Left lung (tissue), 10 donors: ENCODE results near the gene UBAC1. TPM values are rescaled to one million over a fixed set of nuclear protein-coding genes. Genes with fewer than 3 reads are reported as not detected.
"Not testable (repeated sequence)": the region's sequence is repeated elsewhere in the genome, so short reads cannot be mapped to it uniquely, and the experiment has no call there.

Experiments used
- ATAC-seq: fragments of 200-7000 bp; cut with Tn5 transposase; one replicate; pipeline ENCODE4 v1.9.1; 2020; ENCODE audit warnings: moderate library complexity
- DNase-seq, 4 donors: peaks; one replicate each; pipeline ENCODE4 v3.0.0-alpha.2; 2013 to 2020
- H3K27ac ChIP-seq, 2 donors: fragments of 200-600 bp; sonication (generic) in 1 of 2; one replicate each; pipeline versions ENCODE4 v1.5.0 to v1.8.0; 2020 to 2021
- H3K27me3 ChIP-seq, 2 donors: fragments of 200-600 bp; sonication (generic) in 1 of 2; one replicate each; pipeline versions ENCODE4 v1.5.0 to v1.8.0; 2020 to 2021
- H3K36me3 ChIP-seq, 2 donors: fragments of 200-600 bp; sonication (generic) in 1 of 2; one replicate each; pipeline versions ENCODE4 v1.5.0 to v1.8.0; 2020 to 2021
- H3K4me1 ChIP-seq, 2 donors: fragments of 200-600 bp; one replicate each; pipeline ENCODE4 v1.8.0; 2021
- H3K4me3 ChIP-seq, 2 donors: fragments of 200-600 bp; sonication (generic) in 1 of 2; one replicate each; pipeline versions ENCODE4 v1.5.0 to v1.8.0; 2020 to 2021; ENCODE audit warnings: mild to moderate bottlenecking in 1 of 2
- H3K9me3 ChIP-seq, 2 donors: fragments of 200-600 bp; sonication (generic) in 1 of 2; one replicate each; pipeline versions ENCODE4 v1.5.0 to v1.8.0; 2020 to 2021
- intact Hi-C, 2 donors: fragments of 100-400 bp; cut with DNase I; formaldehyde crosslinking; loops; one replicate each; pipeline versions ENCODE4 v1.11.2 to v1.14.2; 2022
- polyA plus RNA-seq, 6 donors: library from polyadenylated mRNA; unstranded; fragments of 120-200 nt; gene quantifications; one replicate each; pipeline ENCODE4 v1.2.1, GENCODE V29; 2013; ENCODE audit not compliant: insufficient read length in 6 of 6
- total RNA-seq, 2 donors: library from RNA; stranded (reverse); fragmentation: NEBNext Ultra II Directional; extraction: Animal tissue kit (Norgen Biotek cat#: 25700); gene quantifications; one replicate each; pipeline ENCODE4 v1.2.1, GENCODE V29; 2021
- TF ChIP-seq, protein P1 (sequence below), 2 donors: fragments of 200-600 bp; sonication (generic) in 1 of 2; IDR thresholded peaks; one replicate each; pipeline versions ENCODE4 v1.5.0 to v1.8.0; 2021; ENCODE audit warnings: antibody characterized with exemption in 2 of 2
- donor health status: DM: no; HTN: yes; CAD: no.
- donor health status: DM: no; HTN: no; CAD: no.

Gene UBAC1
- total and polyA plus RNA-seq, 8 donors, result 28.5 to 40.2 (median 33.5) TPM

DNA sequence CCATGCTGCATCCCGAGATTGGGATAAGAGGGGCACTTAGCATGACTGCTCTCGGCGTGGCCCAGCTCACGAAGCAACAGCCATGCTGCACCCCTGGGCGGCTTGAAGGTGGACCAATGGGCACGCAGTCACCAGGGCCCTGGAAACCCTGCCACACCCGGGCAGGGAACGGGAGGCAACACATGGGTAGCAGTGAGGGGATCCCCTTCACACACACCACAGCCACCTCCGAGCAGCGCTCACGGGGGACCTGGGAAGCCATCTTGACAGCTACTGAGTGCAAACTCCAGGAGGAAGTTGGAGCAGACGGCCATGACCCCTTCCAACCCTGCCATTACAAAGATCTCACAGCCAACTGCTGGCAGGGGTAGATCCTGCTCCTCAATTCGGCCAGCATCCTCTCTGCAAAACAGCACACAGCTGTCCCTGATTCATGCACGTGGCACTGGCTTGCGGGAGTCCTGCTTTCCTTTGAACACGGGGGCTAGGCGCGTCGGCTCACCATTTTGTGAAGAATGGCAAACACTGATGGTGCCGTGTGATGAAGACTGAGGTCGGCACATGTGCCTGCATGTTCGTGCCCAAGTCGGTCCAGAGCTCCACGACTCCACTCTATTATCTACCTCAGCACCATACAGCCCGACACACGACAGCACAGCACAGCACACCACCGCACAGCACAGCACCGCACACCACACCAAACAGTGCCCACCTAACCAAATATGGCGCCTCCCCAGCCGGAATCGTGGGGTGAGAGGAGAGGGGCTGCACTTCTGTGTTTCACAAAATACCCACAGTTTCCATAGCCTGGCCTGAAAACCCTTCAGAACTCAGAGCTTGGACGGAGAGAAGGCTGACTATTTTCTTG is 5.0 kb downstream of the UBAC1 start:
- H3K9me3 ChIP-seq, result no peaks in the 10 kb centered on the region
- intact Hi-C loops, result no loop called here
- H3K27ac ChIP-seq, result no peak overlapping the region

DNA sequence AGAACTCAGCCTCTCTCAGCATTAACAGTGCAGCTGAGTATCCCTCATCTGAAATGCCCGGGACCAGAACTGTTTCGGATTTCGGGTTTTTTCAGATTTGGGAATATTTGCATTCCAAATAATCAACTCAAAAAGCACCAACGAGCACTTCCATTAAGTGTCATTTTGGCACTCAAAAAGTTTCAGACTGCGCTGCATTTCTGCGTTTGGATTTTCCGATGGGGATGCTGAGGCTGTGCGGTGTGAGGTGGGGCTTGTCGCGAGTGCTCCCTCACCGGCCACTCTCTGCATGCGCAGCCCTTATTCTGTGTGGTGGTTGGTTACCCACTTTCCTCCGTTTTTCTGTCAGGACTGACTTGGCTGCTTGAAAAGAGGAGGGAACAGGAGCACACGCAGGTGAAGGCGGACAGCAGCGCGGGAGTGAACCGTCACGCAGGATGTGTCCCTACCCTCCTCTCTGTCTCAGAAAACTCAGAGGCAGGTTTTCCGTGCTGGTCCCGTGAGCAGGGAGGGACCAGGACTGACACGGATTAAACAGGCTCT is 8.4 kb downstream of the UBAC1 start:
- intact Hi-C loops, result no loop called here
- Histone ChIP-seq H3K4me3 (no peak overlapping the region), H3K9me3 (no peaks in the 10 kb centered on the region), H3K36me3 (peaks cover 0 to 74% of the 10 kb centered on the region in 2 donors), H3K27me3 (no peaks in the 10 kb centered on the region), H3K4me1 (peaks cover 0 to 1% of the 10 kb centered on the region in 2 donors), H3K27ac (no peak overlapping the region)
- TF ChIP-seq, protein P1, sequence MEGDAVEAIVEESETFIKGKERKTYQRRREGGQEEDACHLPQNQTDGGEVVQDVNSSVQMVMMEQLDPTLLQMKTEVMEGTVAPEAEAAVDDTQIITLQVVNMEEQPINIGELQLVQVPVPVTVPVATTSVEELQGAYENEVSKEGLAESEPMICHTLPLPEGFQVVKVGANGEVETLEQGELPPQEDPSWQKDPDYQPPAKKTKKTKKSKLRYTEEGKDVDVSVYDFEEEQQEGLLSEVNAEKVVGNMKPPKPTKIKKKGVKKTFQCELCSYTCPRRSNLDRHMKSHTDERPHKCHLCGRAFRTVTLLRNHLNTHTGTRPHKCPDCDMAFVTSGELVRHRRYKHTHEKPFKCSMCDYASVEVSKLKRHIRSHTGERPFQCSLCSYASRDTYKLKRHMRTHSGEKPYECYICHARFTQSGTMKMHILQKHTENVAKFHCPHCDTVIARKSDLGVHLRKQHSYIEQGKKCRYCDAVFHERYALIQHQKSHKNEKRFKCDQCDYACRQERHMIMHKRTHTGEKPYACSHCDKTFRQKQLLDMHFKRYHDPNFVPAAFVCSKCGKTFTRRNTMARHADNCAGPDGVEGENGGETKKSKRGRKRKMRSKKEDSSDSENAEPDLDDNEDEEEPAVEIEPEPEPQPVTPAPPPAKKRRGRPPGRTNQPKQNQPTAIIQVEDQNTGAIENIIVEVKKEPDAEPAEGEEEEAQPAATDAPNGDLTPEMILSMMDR (IDR thresholded peaks at IDR 0.05), result no peak
- no peak for DNase-seq
- no peak for ATAC-seq

More for the DNA sequence above, 5.0 kb downstream of the UBAC1 start:
- Histone ChIP-seq H3K27me3 (no peaks in the 10 kb centered on the region), H3K4me3 (no peak overlapping the region), H3K36me3 (peaks cover 0 to 42% of the 10 kb centered on the region in 2 donors), H3K4me1 (peaks cover 5 to 31% of the 10 kb centered on the region in 2 donors)
- ATAC-seq (no peak), DNase-seq (no peak)
- TF ChIP-seq, protein P1 (IDR thresholded peaks at IDR 0.05), result no peak

DNA sequence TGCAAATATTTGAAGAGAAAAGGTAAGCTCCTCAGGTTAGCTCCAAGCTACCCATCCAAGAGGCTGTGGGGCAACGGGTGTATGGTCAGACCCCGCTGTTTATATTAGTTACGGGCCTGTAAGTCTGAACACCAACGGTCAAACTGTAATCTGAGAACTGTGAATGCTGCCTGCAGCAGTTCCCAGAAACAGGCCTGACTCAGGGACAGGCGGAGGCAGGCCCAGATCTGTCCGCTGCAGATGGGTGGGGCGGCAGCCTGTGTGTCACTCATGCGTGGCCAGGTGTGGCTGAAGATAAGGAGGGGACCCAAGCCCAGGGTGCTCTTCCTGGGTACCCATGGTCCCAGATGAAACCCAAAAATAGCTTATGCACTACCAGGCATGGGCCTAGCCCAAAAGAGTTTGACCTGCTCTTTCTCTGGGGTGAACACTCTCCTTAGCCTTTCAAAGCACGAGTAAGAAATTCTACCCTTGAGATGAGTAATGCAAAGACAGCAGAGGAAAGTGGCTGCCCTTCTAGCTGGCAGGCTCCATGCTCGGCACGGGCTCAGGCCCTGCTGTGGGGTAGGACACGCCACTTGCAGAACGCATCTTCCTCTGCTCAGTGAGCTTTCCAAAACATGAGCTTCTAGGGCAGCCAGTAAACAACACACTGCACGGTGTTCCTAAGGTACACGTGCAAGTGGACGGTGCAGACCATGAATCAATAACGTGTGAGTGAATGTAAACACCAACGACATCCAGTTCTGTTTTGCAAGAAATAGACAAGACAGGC is 9.1 kb downstream of the UBAC1 start:
- ATAC-seq (no peak), DNase-seq (no peak)

DNA sequence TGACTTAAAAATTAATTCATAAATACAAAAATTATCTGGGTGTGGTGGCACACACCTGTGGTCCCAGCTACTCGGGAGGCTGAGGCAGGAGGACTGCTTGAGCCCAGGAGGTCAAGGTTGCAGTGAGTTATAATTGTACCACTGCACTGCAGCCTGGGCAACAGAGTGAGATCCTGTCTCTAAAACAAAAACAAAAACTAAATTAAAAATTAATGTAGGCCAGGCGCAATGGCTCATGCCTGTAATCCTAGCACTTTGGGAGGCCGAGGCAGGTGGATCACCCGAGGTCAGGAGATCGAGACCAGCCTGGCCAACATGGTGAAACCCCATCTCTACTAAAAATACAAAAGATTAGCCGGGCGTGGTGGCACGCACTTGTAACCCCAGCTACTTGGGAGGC is 9.9 kb downstream of the UBAC1 start:
- H3K27me3 ChIP-seq, H3K27ac ChIP-seq, DNase-seq, H3K4me3 ChIP-seq, ATAC-seq, H3K9me3 ChIP-seq, intact Hi-C loops, H3K4me1 ChIP-seq: not testable (repeated sequence)
- H3K36me3 ChIP-seq, result peaks cover 0 to 88% of the 10 kb centered on the region in 2 donors

More for the DNA sequence above, 9.1 kb downstream of the UBAC1 start:
- Histone ChIP-seq H3K4me1 (no peaks in the 10 kb centered on the region), H3K36me3 (peaks cover 0 to 80% of the 10 kb centered on the region in 2 donors), H3K9me3 (no peaks in the 10 kb centered on the region), H3K27ac (no peak overlapping the region), H3K27me3 (no peaks in the 10 kb centered on the region), H3K4me3 (no peak overlapping the region)
- intact Hi-C loops, result no loop called here
- TF ChIP-seq, protein P1 (IDR thresholded peaks at IDR 0.05), result no peak

DNA sequence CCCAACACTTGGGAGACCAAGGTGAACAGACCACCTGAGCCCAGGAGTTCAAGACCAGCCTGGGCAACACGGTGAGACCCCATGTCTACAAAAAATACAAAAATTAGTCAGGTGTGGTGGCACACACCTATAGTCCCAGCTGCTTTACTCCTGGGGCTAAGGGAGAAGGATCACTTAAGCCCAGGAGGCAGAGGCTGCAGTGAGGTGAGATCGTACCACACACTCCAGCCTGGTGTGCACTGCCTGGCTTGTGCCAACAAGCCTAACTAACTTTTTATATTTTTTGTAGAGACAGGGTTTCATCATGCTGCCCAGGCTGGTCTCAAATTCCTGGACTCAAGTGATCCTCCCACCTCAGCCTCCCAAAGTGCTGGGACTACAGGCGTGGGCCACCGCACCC is 10.3 kb downstream of the UBAC1 start:
- H3K27me3 ChIP-seq, H3K4me3 ChIP-seq, H3K4me1 ChIP-seq, ATAC-seq, DNase-seq, H3K27ac ChIP-seq, intact Hi-C loops, H3K9me3 ChIP-seq: not testable (repeated sequence)
- peaks cover 0 to 93% of the 10 kb centered on the region in 2 donors for H3K36me3 ChIP-seq
